Lower leg skin (tissue), 3 donors: Measurements from ENCODE around the gene NFX1.
"Not testable (repeated sequence)": the region's sequence is repeated elsewhere in the genome, so short reads cannot be mapped to it uniquely, and the experiment has no call there.

Source experiments
- POLR2A ChIP-seq, 2 donors: fragments of 450-650 bp; IDR thresholded peaks; one replicate each; pipeline ENCODE4 v1.6.1; 2016 to 2017; ENCODE audit warnings: antibody characterized with exemption in 2 of 2, mild to moderate bottlenecking in 1 of 2, moderate library complexity in 1 of 2
- TF ChIP-seq, protein P1 (sequence below), 3 donors: fragments of 450-650 bp; IDR thresholded peaks; one replicate each; pipeline ENCODE4 v1.5.1; 2016; ENCODE audit warnings: antibody characterized with exemption in 3 of 3, mild to moderate bottlenecking in 3 of 3, moderate library complexity in 2 of 3

DNA sequence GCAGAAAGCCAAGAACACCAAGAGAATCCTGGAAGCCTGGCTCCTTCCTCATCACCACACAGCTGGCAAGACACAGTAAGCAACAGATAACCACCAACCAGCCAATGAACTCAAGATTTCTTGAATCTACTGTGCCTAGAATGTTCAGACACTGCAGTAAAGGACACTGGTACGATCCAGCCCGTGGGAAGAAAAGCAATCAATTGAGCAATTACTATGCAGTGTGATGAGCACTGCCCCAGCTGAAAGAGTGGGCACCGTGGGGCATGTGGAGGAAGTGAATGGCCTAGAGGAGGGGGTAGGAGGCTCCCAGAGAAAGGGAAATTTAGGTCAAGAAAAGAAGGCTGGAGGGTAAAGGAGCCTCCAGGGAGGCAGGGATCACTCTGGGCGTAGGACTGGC is 107.5 kb downstream of the NFX1 start:
- TF ChIP-seq, protein P1, sequence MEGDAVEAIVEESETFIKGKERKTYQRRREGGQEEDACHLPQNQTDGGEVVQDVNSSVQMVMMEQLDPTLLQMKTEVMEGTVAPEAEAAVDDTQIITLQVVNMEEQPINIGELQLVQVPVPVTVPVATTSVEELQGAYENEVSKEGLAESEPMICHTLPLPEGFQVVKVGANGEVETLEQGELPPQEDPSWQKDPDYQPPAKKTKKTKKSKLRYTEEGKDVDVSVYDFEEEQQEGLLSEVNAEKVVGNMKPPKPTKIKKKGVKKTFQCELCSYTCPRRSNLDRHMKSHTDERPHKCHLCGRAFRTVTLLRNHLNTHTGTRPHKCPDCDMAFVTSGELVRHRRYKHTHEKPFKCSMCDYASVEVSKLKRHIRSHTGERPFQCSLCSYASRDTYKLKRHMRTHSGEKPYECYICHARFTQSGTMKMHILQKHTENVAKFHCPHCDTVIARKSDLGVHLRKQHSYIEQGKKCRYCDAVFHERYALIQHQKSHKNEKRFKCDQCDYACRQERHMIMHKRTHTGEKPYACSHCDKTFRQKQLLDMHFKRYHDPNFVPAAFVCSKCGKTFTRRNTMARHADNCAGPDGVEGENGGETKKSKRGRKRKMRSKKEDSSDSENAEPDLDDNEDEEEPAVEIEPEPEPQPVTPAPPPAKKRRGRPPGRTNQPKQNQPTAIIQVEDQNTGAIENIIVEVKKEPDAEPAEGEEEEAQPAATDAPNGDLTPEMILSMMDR (IDR thresholded peaks at IDR 0.05), result not testable (repeated sequence)
- TF ChIP-seq POLR2A (IDR thresholded peaks at IDR 0.05), result not testable (repeated sequence)
